ENCODE measurements around the gene SCO1. TPM values are rescaled to one million over a fixed set of nuclear protein-coding genes. Genes with fewer than 3 reads are reported as not detected.

Gene SCO1
- total RNA-seq, 1 donor from 2014 or later = 35.1 TPM

DNA sequence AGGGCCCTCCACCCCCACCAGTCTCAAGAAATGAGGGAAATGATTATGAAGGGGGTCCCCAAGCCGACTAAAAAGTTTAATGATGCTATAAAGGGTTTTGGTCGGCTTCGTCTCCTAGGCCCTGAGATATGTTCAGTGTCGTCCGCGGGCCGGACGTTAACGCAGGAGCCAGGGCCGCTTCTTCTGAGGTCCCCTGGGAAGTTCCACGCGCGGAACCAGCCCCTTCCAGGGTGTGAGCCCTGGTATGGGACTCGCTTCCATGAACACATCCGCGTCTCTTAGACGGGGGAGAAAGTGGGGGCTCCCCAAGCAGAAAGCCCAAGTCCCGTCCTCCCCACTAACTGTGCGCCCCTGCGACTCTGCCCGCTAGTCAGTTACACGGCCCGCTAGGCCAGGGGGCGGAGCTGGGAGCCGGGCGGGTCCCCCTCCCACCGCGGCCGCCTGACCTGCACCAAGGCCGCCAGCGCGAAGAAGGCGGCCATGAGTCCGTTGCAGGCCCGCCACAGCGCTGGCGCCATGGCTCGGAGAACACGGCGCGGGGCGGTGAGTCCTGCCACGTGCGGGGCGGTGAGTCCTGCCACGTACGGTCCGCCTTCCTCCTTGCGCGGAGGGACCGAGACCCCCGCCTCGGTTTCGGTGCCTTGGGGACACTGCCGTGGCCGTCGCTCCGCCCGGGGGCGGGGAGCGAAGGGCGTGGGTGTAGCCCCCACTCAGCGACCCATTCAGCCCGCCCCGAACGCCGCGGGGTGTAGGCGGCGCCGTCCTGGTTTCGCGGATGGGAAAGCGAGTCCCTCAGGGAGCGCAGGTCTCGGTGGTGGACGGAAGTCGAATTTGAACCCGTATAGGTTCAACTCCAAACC lies 32.2 kb upstream of the SCO1 start, which contains the start of gene TMEM220:
Gene TMEM220 (minus strand): TSS at position 690 of the 860 bp plus-strand sequence. CDS start 172 bp downstream, at position 518.
- peak; percentile 80 for DNase-seq (ENCODE audit: extremely low spot score, unreplicated experiment)
- no peaks in the 10 kb centered on the region for H3K36me3 Mint-ChIP-seq
- H3K27ac Mint-ChIP-seq = peak within 1 kb of the TSS; percentile 90
- no peaks in the 10 kb centered on the region for H3K9me3 Mint-ChIP-seq
- peak within 1 kb of the TSS; percentile 95 for H3K4me3 Mint-ChIP-seq
- TF ChIP-seq, protein P1, sequence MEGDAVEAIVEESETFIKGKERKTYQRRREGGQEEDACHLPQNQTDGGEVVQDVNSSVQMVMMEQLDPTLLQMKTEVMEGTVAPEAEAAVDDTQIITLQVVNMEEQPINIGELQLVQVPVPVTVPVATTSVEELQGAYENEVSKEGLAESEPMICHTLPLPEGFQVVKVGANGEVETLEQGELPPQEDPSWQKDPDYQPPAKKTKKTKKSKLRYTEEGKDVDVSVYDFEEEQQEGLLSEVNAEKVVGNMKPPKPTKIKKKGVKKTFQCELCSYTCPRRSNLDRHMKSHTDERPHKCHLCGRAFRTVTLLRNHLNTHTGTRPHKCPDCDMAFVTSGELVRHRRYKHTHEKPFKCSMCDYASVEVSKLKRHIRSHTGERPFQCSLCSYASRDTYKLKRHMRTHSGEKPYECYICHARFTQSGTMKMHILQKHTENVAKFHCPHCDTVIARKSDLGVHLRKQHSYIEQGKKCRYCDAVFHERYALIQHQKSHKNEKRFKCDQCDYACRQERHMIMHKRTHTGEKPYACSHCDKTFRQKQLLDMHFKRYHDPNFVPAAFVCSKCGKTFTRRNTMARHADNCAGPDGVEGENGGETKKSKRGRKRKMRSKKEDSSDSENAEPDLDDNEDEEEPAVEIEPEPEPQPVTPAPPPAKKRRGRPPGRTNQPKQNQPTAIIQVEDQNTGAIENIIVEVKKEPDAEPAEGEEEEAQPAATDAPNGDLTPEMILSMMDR (conservative IDR thresholded peaks at IDR 0.05) = no peak
- H3K4me1 Mint-ChIP-seq (ENCODE audit: unreplicated experiment) = peaks cover 9% of the 10 kb centered on the region
- peaks cover 21% of the 10 kb centered on the region for H3K27me3 Mint-ChIP-seq

DNA sequence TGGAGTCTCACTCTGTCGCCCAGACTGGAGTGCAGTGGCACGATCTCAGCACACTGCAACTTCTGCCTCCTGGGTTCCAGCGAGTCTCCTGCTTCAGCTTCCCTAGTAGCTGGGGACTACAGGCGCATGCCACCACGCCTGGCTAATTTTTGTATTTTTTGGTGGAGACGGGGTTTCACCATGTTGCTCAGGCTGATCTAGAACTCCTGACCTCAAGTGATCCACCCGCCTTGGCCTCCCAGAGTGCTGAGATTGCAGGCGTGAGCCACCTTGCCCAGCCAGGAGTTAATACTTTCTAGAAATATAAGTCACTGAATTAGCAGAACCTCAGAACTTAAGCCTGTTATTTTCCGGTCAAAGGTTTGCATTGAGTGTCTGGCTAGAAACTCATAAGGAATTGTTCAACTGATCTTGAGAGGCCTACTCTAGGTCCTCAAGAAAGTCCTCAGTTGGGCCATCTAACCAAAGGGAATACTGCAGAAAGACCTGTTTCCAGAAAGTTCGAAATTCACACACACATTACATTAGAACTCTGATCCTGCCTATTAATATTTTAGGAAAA lies 31.1 kb upstream of the SCO1 start:
- Mint-ChIP-seq H3K27me3 (peaks cover 16% of the 10 kb centered on the region), H3K4me1 (ENCODE audit: unreplicated experiment) (peaks cover 9% of the 10 kb centered on the region), H3K36me3 (no peaks in the 10 kb centered on the region), H3K4me3 (peak overlapping the region; percentile 78), H3K9me3 (no peaks in the 10 kb centered on the region), H3K27ac (no peak overlapping the region)
- TF ChIP-seq, protein P1 (conservative IDR thresholded peaks at IDR 0.05) = no peak
- no peak for DNase-seq (ENCODE audit: extremely low spot score, unreplicated experiment)

GRCh38 chr17:10727192-10727591 lies 29.9 kb upstream of the SCO1 start:
- TF ChIP-seq, protein P1 (conservative IDR thresholded peaks at IDR 0.05) = no peak
- Mint-ChIP-seq H3K27ac (no peak overlapping the region), H3K4me3 (no peak overlapping the region), H3K9me3 (no peaks in the 10 kb centered on the region), H3K27me3 (peaks cover 12% of the 10 kb centered on the region), H3K36me3 (no peaks in the 10 kb centered on the region), H3K4me1 (ENCODE audit: unreplicated experiment) (peaks cover 9% of the 10 kb centered on the region)
- DNase-seq (ENCODE audit: extremely low spot score, unreplicated experiment) = no peak

DNA sequence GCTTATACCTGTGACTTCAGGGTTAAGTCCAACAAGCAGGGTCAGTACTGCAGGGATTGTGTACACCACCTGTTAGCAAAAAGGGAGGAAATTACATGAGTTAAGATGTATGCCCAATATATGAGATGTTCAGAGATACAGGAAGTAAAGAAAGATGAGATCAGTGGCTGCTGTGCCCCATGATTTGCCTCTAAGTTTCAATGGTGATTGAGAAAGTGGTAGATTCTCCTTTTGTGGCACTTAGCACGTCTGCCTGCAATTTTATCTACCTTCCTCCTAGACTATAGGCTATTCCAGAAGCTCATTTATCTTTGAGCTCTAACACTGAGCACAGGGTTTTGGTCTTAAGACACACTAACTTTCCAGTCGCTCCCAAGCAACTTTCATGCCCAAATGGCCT lies 28.9 kb upstream of the SCO1 start:
- H3K9me3 Mint-ChIP-seq = no peaks in the 10 kb centered on the region
- no peak for DNase-seq (ENCODE audit: extremely low spot score, unreplicated experiment)
- no peaks in the 10 kb centered on the region for H3K36me3 Mint-ChIP-seq
- no peak overlapping the region for H3K4me3 Mint-ChIP-seq
- no peak overlapping the region for H3K27ac Mint-ChIP-seq
- H3K27me3 Mint-ChIP-seq = peaks cover 9% of the 10 kb centered on the region
- peaks cover 6% of the 10 kb centered on the region for H3K4me1 Mint-ChIP-seq (ENCODE audit: unreplicated experiment)
- TF ChIP-seq, protein P1 (conservative IDR thresholded peaks at IDR 0.05) = no peak

- Mint-ChIP-seq H3K4me3 (no peak overlapping the region), H3K36me3 (no peaks in the 10 kb centered on the region), H3K27ac (peak overlapping the region; percentile 19), H3K4me1 (ENCODE audit: unreplicated experiment) (no peaks in the 10 kb centered on the region), H3K27me3 (peaks cover 4% of the 10 kb centered on the region), H3K9me3 (no peaks in the 10 kb centered on the region)
- DNase-seq (ENCODE audit: extremely low spot score, unreplicated experiment) = no peak
- TF ChIP-seq, protein P1 (conservative IDR thresholded peaks at IDR 0.05) = no peak
Measured at GRCh38 chr17:10725262-10725661, 27.9 kb upstream of the SCO1 start.

All from type B pancreatic cell (in vitro differentiated cells).